ENCODE measurements around the gene HOXA4. TPM values are rescaled to one million over a fixed set of nuclear protein-coding genes. Genes with fewer than 3 reads are reported as not detected.

The HOXA4 gene
- total and polyA plus RNA-seq, 10 of the 15 experiments (the other 5 are each of a cell fraction or from before 2014, with no cell fraction given) = 0.07 TPM; not detected in 9

- no peak for TF ChIP-seq STAT3 (IDR thresholded peaks at IDR 0.05; ENCODE audit: low read depth, low read length)
- TF ChIP-seq, protein P1, sequence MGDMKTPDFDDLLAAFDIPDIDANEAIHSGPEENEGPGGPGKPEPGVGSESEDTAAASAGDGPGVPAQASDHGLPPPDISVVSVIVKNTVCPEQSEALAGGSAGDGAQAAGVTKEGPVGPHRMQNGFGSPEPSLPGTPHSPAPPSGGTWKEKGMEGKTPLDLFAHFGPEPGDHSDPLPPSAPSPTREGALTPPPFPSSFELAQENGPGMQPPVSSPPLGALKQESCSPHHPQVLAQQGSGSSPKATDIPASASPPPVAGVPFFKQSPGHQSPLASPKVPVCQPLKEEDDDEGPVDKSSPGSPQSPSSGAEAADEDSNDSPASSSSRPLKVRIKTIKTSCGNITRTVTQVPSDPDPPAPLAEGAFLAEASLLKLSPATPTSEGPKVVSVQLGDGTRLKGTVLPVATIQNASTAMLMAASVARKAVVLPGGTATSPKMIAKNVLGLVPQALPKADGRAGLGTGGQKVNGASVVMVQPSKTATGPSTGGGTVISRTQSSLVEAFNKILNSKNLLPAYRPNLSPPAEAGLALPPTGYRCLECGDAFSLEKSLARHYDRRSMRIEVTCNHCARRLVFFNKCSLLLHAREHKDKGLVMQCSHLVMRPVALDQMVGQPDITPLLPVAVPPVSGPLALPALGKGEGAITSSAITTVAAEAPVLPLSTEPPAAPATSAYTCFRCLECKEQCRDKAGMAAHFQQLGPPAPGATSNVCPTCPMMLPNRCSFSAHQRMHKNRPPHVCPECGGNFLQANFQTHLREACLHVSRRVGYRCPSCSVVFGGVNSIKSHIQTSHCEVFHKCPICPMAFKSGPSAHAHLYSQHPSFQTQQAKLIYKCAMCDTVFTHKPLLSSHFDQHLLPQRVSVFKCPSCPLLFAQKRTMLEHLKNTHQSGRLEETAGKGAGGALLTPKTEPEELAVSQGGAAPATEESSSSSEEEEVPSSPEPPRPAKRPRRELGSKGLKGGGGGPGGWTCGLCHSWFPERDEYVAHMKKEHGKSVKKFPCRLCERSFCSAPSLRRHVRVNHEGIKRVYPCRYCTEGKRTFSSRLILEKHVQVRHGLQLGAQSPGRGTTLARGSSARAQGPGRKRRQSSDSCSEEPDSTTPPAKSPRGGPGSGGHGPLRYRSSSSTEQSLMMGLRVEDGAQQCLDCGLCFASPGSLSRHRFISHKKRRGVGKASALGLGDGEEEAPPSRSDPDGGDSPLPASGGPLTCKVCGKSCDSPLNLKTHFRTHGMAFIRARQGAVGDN (IDR thresholded peaks at IDR 0.05) = no peak
These were observed 26.1 kb downstream of the HOXA4 start (continued) for GRCh38 chr7:27104341-27105058.

DNA sequence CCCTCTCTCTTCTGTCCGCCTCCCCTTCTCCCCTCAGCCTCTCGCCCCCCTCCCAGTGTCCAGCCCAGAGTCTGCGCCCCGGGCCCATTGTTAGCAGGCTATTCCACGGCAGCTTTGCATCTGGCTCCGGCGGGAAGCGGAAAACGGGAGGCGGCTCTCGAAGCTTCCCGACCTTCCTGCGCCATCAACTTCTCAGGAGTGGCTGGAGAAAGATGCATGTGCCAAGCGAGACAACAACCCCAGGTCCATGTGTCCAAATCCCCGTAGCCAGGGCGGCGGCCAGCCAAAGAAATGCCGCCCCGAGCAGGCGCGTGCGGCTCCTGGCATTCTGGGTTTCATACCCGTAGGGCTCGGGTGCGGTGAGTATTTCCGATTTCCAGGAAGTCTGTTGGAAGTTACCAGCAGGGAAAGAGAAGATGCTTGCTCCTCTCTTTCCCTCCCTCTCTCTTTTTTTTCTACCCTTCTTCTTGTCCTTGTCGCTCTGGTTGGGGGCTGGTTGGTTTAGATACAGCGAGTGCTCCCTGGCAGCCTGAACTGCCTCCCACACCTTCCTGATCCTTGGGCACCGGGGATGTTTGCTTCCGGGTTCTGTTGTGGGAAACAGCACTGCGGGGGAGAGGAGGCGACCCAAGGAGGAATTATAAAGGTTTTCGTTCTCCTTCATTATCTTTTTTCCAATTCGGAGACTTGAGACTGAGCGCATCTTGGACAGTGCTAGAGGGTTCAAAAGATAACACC lies 26.9 kb downstream of the HOXA4 start:
- intact Hi-C loops (cut with micrococcal nuclease; ENCODE audit: unreplicated experiment) = no loop called here
- H3K36me3 ChIP-seq (ENCODE audit: control insufficient read depth in 2 of 2, insufficient read depth in 2 of 2, low read length in 1 of 2) = no peaks in the 10 kb centered on the region
- ATAC-seq (no peak), DNase-seq (ENCODE audit: low read depth, low spot score) (no peak), FAIRE-seq (no peak)
- no peak overlapping the region for H3K27ac ChIP-seq (ENCODE audit: control insufficient read depth, insufficient read depth)
- no peak overlapping the region for H2AFZ ChIP-seq (ENCODE audit: control insufficient read depth, low read depth, low read length)
- peaks cover 4% of the 10 kb centered on the region in 2 experiments for H3K27me3 ChIP-seq (replicated peaks in 1 of 2; ENCODE audit: control insufficient read depth in 2 of 2, insufficient read depth in 2 of 2, low read length in 1 of 2)
- no peak overlapping the region for H3K4me2 ChIP-seq (ENCODE audit: control insufficient read depth, insufficient read depth)
- ChIA-PET POLR2A (no interaction called here), CTCF (no interaction called here), RAD21 (ENCODE audit: unreplicated experiment) (no interaction called here), SMC1A (ENCODE audit: uncharacterized antibody, unreplicated experiment) (no interaction called here)
- no TSS peak for BruUV-seq (replicated peaks)
- H3K9me3 ChIP-seq (replicated peaks; ENCODE audit: control insufficient read depth, insufficient read depth, low read length) = no peaks in the 10 kb centered on the region; the same call in 2 of the 3 replicates
- no peak overlapping the region for H3K4me3 ChIP-seq
- WGBS (ENCODE audit: insufficient coverage, insufficient replicate concordance, low lambda C conversion rate, missing lambda C conversion rate) = 55% methylated on average over 35 of the region's 35 CpGs
- in situ Hi-C loops (cut with MboI) = no loop called here
- H3K4me1 ChIP-seq (ENCODE audit: control insufficient read depth, insufficient read depth, low read length) = no peaks in the 10 kb centered on the region
- H3K79me2 ChIP-seq (ENCODE audit: control insufficient read depth, insufficient read depth, low read length) = no peaks in the 10 kb centered on the region
- peak; percentile 49 for TF ChIP-seq SUZ12 (IDR thresholded peaks at IDR 0.05; ENCODE audit: unreplicated experiment)
- TF ChIP-seq, protein P2, sequence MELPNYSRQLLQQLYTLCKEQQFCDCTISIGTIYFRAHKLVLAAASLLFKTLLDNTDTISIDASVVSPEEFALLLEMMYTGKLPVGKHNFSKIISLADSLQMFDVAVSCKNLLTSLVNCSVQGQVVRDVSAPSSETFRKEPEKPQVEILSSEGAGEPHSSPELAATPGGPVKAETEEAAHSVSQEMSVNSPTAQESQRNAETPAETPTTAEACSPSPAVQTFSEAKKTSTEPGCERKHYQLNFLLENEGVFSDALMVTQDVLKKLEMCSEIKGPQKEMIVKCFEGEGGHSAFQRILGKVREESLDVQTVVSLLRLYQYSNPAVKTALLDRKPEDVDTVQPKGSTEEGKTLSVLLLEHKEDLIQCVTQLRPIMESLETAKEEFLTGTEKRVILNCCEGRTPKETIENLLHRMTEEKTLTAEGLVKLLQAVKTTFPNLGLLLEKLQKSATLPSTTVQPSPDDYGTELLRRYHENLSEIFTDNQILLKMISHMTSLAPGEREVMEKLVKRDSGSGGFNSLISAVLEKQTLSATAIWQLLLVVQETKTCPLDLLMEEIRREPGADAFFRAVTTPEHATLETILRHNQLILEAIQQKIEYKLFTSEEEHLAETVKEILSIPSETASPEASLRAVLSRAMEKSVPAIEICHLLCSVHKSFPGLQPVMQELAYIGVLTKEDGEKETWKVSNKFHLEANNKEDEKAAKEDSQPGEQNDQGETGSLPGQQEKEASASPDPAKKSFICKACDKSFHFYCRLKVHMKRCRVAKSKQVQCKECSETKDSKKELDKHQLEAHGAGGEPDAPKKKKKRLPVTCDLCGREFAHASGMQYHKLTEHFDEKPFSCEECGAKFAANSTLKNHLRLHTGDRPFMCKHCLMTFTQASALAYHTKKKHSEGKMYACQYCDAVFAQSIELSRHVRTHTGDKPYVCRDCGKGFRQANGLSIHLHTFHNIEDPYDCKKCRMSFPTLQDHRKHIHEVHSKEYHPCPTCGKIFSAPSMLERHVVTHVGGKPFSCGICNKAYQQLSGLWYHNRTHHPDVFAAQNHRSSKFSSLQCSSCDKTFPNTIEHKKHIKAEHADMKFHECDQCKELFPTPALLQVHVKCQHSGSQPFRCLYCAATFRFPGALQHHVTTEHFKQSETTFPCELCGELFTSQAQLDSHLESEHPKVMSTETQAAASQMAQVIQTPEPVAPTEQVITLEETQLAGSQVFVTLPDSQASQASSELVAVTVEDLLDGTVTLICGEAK (IDR thresholded peaks at IDR 0.05; ENCODE audit: borderline replicate concordance) = no peak
- H3K9ac ChIP-seq (ENCODE audit: control insufficient read depth, insufficient read depth, low read length) = no peak overlapping the region
- no peaks in the 10 kb centered on the region for H4K20me1 ChIP-seq (ENCODE audit: control insufficient read depth, insufficient read depth)
